Activated naive CD8-positive, alpha-beta T cell (primary cell): ENCODE results near the gene SLC35A3.
A peak's percentile ranks its signal among the peaks of the same experiment; 100 is the strongest.
"Not testable (repeated sequence)": the region's sequence is repeated elsewhere in the genome, so short reads cannot be mapped to it uniquely, and the experiment has no call there.

Experiments used
- H3K27ac Mint-ChIP-seq: one replicate; pipeline ENCODE4 v1.8.0; 2021; ENCODE audit warnings: mixed read lengths
- H3K27me3 Mint-ChIP-seq: one replicate; pipeline ENCODE4 v1.8.0; 2021; ENCODE audit warnings: mixed read lengths
- H3K36me3 Mint-ChIP-seq: one replicate; pipeline ENCODE4 v1.8.0; 2021; ENCODE audit warnings: mixed read lengths
- H3K4me1 Mint-ChIP-seq: one replicate; pipeline ENCODE4 v1.8.0; 2021; ENCODE audit warnings: low read depth, mixed read lengths
- H3K4me3 Mint-ChIP-seq: one replicate; pipeline ENCODE4 v1.8.0; 2021; ENCODE audit warnings: mild to moderate bottlenecking, mixed read lengths
- H3K9me3 Mint-ChIP-seq: one replicate; pipeline ENCODE4 v1.8.0; 2021; ENCODE audit warnings: low read depth, mixed read lengths

Gene SLC35A3

GRCh38 chr1:99963041-99963795 lies 6.6 kb upstream of the SLC35A3 start:
- Mint-ChIP-seq H3K27ac (no peak overlapping the region), H3K4me1 (peaks cover 3% of the 10 kb centered on the region), H3K4me3 (no peak overlapping the region), H3K27me3 (no peaks in the 10 kb centered on the region), H3K9me3 (no peaks in the 10 kb centered on the region), H3K36me3 (no peaks in the 10 kb centered on the region)

DNA sequence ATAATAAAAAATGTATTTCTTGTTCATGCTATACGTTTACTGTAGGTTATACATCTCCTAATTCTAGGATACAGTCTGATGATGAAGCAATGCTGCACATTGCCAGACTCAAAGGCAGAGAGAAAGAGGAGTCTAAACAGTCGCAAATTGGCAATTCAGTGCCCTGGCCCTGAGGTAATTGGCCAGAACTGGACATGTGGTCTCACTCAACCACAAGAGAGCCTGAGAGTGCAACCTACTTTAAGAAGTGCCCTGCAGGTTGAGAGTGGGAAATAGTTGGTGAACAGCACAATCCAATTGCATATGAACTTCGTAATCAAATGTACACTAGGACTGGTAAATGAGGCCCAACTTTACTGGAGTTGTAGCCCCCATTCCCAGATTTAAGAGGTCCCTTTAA lies 5.0 kb upstream of the SLC35A3 start:
- no peaks in the 10 kb centered on the region for H3K27me3 Mint-ChIP-seq
- H3K36me3 Mint-ChIP-seq = no peaks in the 10 kb centered on the region
- H3K27ac Mint-ChIP-seq = no peak overlapping the region
- H3K9me3 Mint-ChIP-seq = no peaks in the 10 kb centered on the region
- H3K4me3 Mint-ChIP-seq = no peak overlapping the region
- H3K4me1 Mint-ChIP-seq = peaks cover 17% of the 10 kb centered on the region

DNA sequence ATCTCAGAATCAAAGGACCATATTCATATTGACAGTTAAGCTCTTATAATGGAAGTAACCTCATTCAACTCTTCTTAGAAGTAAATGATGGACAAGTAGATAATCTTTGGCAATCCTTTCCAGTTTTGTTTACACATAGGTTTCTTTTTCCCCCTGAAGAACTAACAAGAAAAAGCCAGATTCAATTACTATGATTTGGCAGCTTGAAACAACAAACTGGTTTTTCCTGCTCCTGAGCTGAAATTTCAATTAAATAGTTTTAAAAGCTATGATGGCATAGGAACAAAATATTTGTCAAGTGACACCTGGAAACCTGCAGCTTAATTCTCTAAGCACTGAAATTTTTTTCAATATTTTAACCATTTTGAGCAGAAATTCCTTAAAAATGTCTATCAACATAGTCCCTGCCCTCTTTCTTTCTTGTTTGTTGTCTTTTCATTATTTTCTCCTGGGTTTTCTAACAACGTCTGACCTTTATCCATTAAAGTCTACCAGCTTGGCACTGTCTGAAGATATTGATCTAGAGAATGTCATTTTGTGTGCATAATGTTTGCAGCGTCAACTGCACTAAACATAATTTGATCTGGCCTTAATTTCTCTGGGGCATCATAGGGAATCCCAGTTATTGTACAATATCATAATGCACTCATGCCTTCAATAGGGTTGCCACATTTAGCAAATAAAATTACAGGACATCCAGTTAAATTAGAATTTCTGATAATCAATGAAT lies 4.0 kb upstream of the SLC35A3 start:
- peaks cover 25% of the 10 kb centered on the region for H3K4me1 Mint-ChIP-seq
- H3K4me3 Mint-ChIP-seq = no peak overlapping the region
- H3K27ac Mint-ChIP-seq = no peak overlapping the region
- H3K36me3 Mint-ChIP-seq = no peaks in the 10 kb centered on the region
- no peaks in the 10 kb centered on the region for H3K27me3 Mint-ChIP-seq
- H3K9me3 Mint-ChIP-seq = no peaks in the 10 kb centered on the region

DNA sequence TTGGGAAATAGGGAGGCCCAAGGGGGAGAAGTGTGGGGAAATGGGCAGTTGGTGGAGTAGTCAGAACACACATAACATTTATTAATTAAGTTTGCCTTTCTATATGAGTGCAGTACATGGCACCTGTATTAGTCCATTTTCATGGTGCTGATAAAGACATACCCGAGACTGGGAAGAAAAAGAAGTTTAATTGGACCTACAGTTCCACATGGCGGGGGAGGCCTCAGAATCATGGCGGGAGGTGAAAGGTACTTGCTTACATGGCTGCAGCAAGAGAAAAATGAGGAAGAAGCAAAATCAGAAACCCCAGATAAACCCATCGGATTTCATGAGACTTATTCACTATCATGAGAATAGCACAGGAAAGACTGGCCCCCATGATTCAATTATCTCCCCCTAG lies 1.6 kb upstream of the SLC35A3 start:
- Mint-ChIP-seq H3K4me1 (peaks cover 41% of the 10 kb centered on the region), H3K36me3 (no peaks in the 10 kb centered on the region), H3K9me3 (no peaks in the 10 kb centered on the region), H3K27me3 (no peaks in the 10 kb centered on the region), H3K27ac (no peak overlapping the region), H3K4me3 (peak overlapping the region; percentile 54)

DNA sequence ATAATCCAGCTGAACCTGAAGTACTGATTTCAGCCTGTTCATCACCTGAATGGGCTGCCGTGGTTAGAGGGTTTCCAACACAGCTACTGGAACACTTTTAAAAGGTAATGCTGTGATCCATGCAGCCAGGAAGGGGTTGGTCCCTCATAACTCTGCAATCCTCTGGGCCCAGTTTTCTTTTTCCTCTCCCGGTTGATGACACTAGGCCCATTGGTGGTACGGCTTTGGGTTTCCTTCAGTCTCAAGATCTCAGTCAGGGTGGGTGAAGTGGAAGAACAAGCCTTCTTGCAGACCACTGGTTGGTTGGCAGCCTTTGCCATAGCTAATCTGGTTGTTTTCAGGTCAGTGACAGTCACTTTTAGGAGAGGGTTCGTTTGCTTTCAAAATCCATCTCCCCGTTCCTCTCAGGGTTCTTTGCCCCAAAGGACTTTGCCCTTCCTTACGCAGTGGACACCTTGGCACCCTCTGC lies 502 bp upstream of the SLC35A3 start:
- Mint-ChIP-seq H3K36me3 (no peaks in the 10 kb centered on the region), H3K27me3 (no peaks in the 10 kb centered on the region), H3K4me1 (peaks cover 43% of the 10 kb centered on the region), H3K4me3 (peak overlapping the region; percentile 98), H3K9me3 (no peaks in the 10 kb centered on the region), H3K27ac (peak overlapping the region; percentile 90)

DNA sequence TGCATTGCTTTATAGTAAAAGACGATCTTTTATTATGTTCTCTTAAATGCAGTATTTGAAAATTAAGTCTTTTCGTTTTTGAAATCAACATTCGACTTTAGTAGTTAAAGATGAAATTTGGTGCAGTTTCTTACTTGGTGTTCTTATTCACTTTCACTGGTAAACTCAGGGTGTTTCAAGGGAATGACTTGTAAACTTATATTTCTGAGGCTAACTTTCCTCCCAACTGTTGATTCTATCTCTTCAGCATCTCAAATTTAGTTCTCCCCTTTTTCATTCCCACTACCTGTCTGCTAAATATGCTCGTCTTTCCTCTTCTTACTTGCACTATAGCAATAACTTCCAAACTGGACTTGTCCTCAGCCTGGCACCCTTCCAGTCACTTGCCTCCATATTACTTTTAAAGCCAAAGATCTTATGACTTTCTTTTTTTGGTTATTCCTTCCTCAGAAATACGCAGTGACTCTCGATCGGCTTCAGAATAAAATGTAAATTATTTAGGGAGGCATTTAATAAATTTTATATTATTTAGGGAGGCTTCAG lies 988 bp downstream of the SLC35A3 start:
- Mint-ChIP-seq H3K36me3 (peaks cover 3% of the 10 kb centered on the region), H3K27ac (peak overlapping the region; percentile 96), H3K4me1 (peaks cover 47% of the 10 kb centered on the region), H3K9me3 (no peaks in the 10 kb centered on the region), H3K4me3 (peak overlapping the region; percentile 98), H3K27me3 (no peaks in the 10 kb centered on the region)

GRCh38 chr1:99972066-99972465 lies 2.3 kb downstream of the SLC35A3 start:
- H3K4me1 Mint-ChIP-seq = peaks cover 49% of the 10 kb centered on the region
- peak overlapping the region; percentile 75 for H3K4me3 Mint-ChIP-seq
- not testable (repeated sequence) for H3K27me3 Mint-ChIP-seq, H3K9me3 Mint-ChIP-seq, H3K27ac Mint-ChIP-seq, H3K36me3 Mint-ChIP-seq

GRCh38 chr1:99975529-99975928 lies 5.7 kb downstream of the SLC35A3 start:
- peaks cover 5% of the 10 kb centered on the region for H3K36me3 Mint-ChIP-seq
- H3K4me3 Mint-ChIP-seq = no peak overlapping the region
- H3K9me3 Mint-ChIP-seq = no peaks in the 10 kb centered on the region
- H3K27me3 Mint-ChIP-seq = no peaks in the 10 kb centered on the region
- H3K4me1 Mint-ChIP-seq = peaks cover 38% of the 10 kb centered on the region
- no peak overlapping the region for H3K27ac Mint-ChIP-seq

GRCh38 chr1:99977326-99977725 lies 7.5 kb downstream of the SLC35A3 start:
- H3K27ac Mint-ChIP-seq = not testable (repeated sequence)

DNA sequence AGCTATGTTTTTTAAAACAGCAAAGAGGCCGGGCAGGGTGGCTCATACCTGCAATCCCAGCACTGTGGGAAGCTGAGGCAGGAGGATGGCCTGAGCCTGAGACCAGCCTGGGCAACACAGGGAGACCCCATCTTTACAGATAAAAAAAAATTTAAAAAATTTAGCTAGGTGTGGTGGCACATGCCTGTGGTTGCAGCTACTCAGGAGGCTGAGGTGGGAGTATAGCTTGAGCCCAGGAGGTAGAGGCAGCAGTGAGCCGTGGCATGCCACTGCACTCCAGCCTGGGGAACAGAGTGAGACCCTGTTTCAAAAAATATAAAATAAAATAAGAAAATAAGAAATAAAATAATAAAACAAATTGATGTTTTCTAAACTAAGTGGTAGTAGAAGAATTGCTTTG lies 8.4 kb downstream of the SLC35A3 start:
- H3K27me3 Mint-ChIP-seq = no peaks in the 10 kb centered on the region
- no peak overlapping the region for H3K4me3 Mint-ChIP-seq
- peaks cover 8% of the 10 kb centered on the region for H3K36me3 Mint-ChIP-seq
- H3K27ac Mint-ChIP-seq = no peak overlapping the region
- peaks cover 23% of the 10 kb centered on the region for H3K4me1 Mint-ChIP-seq
- no peaks in the 10 kb centered on the region for H3K9me3 Mint-ChIP-seq

More at GRCh38 chr1:99977326-99977725, 7.5 kb downstream of the SLC35A3 start:
- not testable (repeated sequence) for H3K9me3 Mint-ChIP-seq, H3K4me3 Mint-ChIP-seq, H3K27me3 Mint-ChIP-seq, H3K36me3 Mint-ChIP-seq
- peaks cover 30% of the 10 kb centered on the region for H3K4me1 Mint-ChIP-seq

DNA sequence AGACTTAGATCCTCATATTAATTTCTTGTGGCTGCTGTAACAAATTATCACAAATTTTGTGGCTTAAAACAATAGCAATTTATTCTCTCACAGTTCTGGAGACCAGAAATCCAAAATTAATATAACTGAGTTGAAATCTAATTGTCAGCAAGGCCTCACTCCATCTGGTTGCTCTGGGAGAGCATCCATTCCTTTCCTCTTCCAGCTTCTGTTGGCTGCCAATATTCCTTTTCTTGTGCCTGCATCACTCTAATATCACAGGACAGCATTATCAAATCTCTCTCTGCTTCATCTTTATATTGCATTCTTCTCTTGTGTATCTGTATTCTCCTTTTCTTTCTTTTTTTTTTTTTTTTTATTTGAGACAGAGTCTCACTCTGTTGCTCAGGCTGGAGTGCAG lies 9.3 kb downstream of the SLC35A3 start:
- Mint-ChIP-seq H3K9me3 (peaks cover under 1% of the 10 kb centered on the region), H3K36me3 (peaks cover 9% of the 10 kb centered on the region), H3K4me1 (peaks cover 22% of the 10 kb centered on the region), H3K4me3 (no peak overlapping the region), H3K27me3 (no peaks in the 10 kb centered on the region), H3K27ac (no peak overlapping the region)

GRCh38 chr1:99980928-99981327 lies 11.1 kb downstream of the SLC35A3 start:
- Mint-ChIP-seq H3K27ac (no peak overlapping the region), H3K36me3 (peaks cover 11% of the 10 kb centered on the region), H3K4me1 (peaks cover 24% of the 10 kb centered on the region), H3K4me3 (no peak overlapping the region), H3K9me3 (peaks cover 4% of the 10 kb centered on the region), H3K27me3 (no peaks in the 10 kb centered on the region)

- Mint-ChIP-seq H3K9me3 (peaks cover 4% of the 10 kb centered on the region), H3K4me3 (no peak overlapping the region), H3K4me1 (peaks cover 11% of the 10 kb centered on the region), H3K36me3 (peaks cover 19% of the 10 kb centered on the region), H3K27me3 (no peaks in the 10 kb centered on the region), H3K27ac (no peak overlapping the region)
These were observed 16.9 kb downstream of the SLC35A3 start for GRCh38 chr1:99986656-99987225.

DNA sequence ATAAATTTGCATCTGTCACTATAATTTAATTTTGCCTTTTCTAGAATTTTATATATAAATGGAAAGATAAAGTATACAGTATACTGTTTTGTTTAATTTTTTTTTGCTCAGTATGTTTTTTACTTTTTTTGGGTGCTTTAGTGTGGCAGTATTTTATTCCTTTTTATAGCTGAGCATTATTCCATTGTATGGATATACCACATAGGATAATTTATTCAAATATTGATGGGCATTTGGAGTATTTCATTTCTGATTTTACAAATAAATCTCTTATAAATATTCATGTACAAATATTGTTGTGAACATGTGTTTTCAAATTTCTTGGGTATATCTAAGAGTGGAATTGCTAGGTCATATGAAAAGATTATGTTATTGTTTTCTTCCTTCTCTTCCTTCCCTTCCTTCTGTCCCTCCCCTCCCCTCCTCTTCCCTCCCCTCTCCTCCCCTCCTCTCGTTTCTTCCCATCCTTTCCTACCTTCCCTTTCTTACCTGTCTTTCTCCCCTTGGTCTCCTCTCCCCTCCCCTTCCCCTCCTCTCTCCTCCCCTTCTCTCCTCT lies 18.5 kb downstream of the SLC35A3 start:
- Mint-ChIP-seq H3K9me3 (peaks cover 9% of the 10 kb centered on the region), H3K27ac (no peak overlapping the region), H3K4me3 (no peak overlapping the region), H3K27me3 (no peaks in the 10 kb centered on the region), H3K4me1 (peaks cover 11% of the 10 kb centered on the region), H3K36me3 (peaks cover 30% of the 10 kb centered on the region)
